Right ventricle myocardium inferior (tissue), 1 donor: Measurements from ENCODE around the gene TMEM181. TPM values are rescaled to one million over a fixed set of nuclear protein-coding genes. Genes with fewer than 3 reads are reported as not detected.
A peak's percentile ranks its signal among the peaks of the same experiment; 100 is the strongest.
"Not testable (repeated sequence)": the region's sequence is repeated elsewhere in the genome, so short reads cannot be mapped to it uniquely, and the experiment has no call there.

Experiments used
- ATAC-seq: fragments of 200-7000 bp; cut with Tn5 transposase; one replicate; pipeline ENCODE4 v1.9.1; 2020; ENCODE audit warnings: mild to moderate bottlenecking, moderate library complexity
- DNase-seq: peaks from one replicate; pipeline ENCODE4 v3.0.0; 2021; ENCODE audit errors: missing footprints
- intact Hi-C: fragments of 100-400 bp; cut with DNase I; formaldehyde crosslinking; loops from one replicate; pipeline ENCODE4 v1.11.0; 2022
- total RNA-seq: library from RNA; stranded (reverse); fragmentation: NEBNext Ultra II Directional; extraction: Animal tissue kit (Norgen Biotek cat#: 25700); gene quantifications from one replicate; pipeline ENCODE4 v1.2.1, GENCODE V29; 2021
- donor health status: DM: no; HTN: yes; CAD: no; lungs with severe emphysema.

TMEM181 gene
- total RNA-seq, 1 donor from 2014 or later = 10.1 TPM

DNA sequence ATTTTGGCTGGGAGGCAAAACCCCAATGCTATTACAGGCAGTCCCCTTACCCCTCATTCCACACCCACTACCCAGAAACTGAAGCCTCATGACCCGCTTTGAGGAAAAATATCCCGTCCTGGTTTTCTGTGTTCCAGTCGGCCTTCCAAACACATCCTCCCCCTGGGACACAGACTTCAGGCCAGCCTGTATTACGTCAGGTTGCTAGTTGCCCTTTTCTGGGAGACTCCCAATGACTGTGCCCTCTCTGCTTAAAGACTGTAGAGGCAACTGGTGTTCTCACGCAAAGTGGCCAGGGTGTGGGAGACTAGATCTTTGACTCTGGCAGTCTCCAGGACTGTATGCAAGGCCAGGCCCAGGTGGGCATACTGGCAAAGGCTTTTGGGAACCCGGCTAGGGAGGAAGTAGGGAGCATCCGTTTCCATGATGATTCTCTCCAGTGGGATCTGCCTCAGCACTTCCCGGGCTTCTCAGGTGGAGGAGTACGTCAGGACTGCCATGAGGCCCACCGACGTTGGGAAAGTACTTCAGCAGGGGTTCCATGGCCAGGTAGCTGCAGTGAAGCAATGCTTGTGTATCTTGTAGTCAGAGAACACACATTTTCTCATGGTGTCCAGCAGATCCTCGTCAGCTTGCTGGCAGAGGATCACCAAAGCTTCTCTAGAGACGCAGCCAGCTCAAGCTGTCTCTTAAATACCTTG is 49.7 kb downstream of the TMEM181 start:
- intact Hi-C loops = no loop called here
- DNase-seq (no peak), ATAC-seq (no peak)

DNA sequence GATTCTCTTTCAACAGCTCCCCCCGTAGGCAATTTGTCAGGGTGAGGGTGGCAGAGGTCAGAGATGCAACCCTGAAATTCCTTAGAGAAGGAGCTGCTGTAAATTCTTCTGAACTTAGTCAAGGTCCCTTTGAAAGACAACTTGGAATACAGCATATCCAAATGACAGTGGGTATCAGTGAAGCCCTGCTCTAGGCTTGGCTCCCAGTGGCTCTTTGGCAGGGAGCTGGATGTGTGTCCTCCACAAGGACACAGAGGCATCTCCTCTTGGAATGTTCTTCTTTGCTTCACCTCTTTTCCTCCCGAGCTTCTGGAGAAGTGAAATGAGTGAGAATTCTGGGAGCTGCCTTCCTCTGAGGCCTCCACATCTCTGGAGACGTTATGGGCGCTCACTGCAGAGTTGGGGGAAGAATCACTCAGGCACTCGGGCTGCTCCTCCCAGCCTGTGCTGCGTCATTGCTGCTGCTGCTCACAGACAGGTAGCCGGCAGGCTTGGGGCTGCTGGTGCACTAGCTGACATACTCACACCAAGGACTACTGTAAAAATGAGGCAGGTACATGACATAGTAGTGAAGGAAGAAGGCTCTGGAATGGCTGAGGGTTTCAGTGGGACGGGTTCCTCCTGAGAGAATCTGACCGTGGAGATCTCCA is 50.6 kb downstream of the TMEM181 start:
- DNase-seq (no peak), ATAC-seq (peak; percentile 69)

DNA sequence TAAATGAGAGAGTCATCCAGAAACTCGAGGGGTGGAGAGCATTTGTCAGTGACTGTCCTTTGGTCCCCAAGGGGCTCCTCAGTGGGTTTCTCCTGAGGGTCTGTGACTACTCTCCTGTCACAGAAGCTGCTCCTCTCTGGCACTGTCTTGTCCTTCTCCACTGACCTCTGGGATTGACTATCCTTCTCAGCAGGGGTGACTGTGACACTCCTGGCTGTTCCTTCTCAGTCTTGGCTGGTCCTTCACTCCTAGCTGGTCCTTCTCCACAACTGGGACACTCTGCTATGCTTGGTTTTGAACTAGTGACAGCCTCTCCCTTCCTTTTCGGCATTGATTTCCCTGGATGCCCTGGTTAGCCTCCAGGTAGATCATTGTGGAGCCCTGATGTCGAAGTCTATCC is 51.1 kb downstream of the TMEM181 start:
- DNase-seq (no peak), ATAC-seq (no peak)

More for the DNA sequence above, 50.6 kb downstream of the TMEM181 start:
- intact Hi-C loops = no loop called here

DNA sequence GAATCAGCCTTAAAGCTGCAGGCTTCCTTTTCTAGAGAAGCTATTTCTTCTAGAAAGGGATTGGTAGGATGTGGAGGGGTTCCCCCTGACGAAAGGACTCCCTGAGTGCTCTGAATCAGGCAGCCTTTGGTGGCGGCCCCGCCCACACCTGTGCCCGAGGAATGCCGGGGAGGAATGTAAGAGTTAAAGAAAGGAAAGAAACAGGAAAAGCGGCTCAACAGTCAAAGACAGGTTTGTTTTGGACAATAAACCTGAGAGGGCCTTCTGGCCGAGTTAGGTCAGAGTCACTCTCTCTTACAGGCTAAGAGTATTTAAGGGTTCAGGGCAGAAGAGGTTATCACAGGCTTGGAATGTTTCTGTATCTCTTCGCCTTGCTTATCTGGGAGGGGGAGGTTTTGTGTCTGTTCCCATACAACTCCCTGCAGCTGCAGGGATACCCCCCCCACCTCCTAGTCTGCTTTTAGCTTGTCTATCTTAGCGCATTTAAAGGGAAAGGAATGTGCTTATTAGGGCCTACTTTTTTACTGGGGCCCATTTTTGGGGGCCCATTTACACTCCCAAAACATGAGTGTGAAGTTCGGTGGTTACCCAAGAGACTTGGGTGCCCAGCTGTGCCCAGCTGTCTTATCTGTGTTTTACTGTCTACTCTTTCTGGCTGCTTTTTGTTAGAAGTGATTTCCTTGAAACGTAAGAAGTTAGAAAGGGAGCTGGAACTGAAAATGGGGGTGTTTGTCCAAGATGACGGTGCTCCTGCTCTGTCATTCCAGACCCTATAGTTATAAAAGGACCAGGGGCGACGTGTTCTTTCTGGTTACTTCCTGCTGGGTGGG is 51.9 kb downstream of the TMEM181 start:
- intact Hi-C loops = no loop called here
- ATAC-seq = no peak
- no peak for DNase-seq

More for the DNA sequence above, 51.1 kb downstream of the TMEM181 start:
- intact Hi-C loops = no loop called here

DNA sequence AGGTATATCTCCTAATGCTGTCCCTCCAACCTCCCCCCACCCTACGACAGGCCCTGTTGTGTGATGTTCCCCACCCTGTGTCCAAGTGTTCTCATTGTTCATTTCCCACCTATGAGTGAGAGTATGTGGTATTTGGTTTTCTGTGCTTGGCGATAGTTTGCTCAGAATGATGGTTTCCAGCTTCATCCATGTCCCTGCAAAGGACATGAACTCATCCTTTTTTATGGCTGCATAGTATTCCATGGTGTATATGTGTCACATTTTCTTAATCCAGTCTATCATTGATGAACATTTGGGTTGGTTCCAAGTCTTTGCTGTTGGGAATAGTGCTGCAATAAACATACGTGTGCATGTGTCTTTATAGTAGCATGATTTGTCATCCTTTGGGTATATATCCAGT is 54.7 kb downstream of the TMEM181 start:
- ATAC-seq, intact Hi-C loops, DNase-seq: not testable (repeated sequence)

DNA sequence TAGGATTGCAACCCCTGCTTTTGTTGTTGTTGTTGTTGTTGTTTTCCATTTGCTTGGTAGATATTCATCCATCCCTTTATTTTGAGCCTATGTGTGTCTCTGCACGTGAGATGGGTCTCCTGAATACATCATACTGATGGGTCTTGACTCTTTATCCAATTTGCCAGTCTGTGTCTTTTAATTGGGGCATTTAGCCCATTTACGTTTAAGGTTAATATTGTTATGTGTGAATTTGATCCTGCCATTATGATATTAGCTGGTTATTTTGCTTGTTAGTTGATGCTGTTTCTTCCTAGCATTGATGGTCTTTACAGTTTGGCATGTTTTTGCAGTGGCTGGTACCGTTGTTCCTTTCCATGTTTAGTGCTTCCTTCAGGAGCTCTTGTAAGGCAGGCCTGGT is 58.4 kb downstream of the TMEM181 start:
- ATAC-seq, DNase-seq, intact Hi-C loops: not testable (repeated sequence)

DNA sequence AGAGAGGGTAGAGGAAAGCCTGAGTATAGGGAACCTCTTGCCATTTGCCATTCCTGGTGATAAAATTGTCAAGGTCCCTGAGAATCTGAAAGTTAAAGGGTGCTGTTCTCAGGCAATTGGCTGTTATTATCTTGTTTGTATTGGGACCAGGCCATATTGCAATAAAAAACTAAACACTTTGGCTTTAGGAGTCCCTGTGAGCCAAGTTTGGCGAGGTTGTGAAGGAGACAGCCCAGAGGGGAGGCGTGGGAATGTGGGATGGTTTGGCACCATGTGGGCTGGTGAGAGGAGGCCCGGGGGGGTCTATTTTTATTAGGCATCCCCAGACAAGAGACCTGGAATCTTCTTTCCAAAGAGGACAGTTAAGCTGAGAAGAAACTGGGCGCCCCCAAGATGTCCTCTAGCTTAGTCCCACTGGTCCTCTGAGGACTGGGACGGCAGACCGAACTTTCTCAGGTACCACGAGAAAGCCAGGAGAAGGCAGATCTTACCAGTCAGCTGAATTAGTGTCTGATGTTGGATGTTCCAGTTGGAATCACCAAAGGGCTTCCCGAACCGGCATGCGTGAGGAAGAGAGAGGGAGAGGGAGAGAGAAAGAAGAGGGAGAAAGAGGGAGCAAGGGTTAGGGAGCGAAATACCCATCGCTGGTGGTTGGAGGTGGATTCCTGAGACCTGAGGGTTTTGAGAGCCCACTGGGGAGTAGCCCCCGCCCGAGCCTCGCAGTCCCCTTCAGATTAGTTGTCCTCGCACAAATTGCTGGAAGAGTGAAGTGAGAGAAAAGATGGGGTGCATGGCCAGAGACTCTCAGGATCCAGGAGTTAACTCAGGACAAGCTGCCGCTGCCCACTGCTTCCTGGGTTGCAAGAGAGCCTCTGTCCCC is 60.3 kb downstream of the TMEM181 start:
- ATAC-seq (no peak), DNase-seq (no peak)

DNA sequence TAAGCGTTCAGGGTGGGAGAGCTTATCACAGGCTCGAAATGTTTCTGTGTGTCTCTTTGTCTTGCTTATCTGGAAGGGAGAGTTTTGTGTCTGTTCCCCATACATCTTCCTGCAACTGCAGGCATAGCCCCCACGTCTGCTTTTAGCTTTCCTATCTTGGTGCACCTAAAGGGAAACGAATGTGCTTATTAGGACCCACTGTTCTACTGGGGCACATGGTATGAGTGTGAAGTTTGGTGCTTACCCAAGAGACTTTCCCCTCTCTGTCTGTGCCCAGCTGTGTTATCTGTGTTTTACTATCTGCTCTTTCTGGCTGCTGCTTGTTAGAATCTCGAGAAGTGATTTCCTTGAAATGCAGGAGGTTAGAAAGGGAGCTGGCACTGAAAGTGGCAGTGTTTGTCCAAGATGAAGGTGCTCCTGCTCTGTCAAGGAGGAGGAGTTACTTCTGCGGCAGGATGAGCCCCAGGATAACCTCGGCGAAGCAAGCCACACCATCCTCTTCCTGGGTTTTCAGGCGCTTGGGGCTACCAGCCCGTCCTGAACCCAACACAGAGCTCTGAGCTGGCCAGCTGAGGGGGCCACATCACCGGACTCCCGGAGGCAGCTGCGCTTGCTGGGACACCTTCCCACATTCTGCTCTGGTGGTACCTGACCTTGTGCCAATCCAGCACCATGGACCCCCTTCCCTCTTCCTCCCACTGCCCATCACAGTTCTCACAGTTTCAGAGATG is 61.2 kb downstream of the TMEM181 start:
- intact Hi-C loops = no loop called here
- DNase-seq (no peak), ATAC-seq (no peak)

More for the DNA sequence above, 60.3 kb downstream of the TMEM181 start:
- intact Hi-C loops = no loop called here

DNA sequence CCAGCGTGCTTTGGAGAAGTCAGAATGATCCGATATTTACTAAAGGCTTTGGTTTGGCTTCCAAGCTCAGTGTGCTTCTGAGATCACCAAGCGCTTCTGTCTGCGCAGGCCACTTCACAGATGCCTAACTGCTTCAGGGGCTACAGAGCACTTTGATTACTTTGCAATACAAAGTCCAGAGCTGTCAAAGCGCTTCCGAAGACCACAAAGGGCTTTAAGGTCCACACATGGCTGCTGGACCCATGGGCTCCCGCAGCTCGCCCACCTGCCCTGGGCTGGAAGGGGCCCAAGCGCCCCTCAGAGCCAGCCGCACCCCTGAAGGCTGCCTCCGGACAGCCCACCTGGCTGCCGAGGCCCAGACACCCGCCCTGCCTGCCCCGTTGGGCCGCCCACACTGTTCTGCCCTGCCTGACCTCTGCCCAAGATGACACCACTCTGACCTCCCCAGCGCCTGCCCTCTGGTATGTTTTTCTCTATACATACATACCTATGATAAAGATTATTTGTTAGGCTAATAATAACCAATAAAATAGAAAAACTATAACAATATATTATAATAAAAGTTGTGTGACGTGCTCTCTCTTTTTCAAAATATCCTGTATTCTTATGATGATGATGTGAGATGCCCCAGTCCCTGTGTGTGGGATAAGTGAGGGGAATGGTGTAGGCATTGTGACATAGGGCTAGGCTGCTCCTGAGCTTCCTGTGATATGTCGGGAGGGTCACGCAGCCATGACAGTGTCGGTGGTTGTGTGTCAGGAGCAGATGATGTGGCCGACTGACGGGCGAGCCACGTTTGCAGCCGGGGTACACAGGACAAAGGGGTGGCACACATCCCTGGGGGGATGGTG is 62.0 kb downstream of the TMEM181 start:
- intact Hi-C loops = no loop called here
- DNase-seq = no peak
- no peak for ATAC-seq

DNA sequence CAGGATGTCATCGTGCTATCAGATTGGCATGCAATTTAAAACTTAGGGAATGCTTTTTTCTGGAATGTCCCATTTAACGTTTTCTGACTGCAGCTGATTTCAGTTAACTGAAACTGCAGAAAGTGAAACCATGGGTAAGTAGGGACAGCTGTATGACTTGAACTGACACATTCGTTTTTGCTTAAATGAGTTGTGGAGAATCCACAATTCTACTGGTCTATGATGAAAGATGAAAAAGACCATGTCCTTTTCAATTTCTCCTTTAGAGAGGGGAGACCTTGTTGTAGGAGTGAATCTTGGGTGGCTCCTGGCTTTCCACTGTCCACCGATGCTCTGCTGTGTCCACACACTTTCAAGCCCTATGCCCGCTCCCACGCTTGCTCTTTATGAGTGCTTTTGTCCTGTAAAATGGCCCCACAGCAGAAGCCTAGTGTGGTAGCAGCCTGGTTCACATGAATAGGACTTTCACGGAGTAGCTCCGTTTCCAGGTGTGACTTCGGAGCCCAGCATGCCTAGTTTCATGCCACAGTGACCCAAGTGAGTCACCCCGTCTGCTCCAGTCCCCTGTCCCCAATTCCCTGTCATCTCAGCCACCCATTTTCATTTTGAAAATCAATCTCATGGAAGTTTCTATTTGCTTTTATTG is 62.8 kb downstream of the TMEM181 start:
- no peak for DNase-seq
- ATAC-seq = no peak
- intact Hi-C loops = no loop called here

DNA sequence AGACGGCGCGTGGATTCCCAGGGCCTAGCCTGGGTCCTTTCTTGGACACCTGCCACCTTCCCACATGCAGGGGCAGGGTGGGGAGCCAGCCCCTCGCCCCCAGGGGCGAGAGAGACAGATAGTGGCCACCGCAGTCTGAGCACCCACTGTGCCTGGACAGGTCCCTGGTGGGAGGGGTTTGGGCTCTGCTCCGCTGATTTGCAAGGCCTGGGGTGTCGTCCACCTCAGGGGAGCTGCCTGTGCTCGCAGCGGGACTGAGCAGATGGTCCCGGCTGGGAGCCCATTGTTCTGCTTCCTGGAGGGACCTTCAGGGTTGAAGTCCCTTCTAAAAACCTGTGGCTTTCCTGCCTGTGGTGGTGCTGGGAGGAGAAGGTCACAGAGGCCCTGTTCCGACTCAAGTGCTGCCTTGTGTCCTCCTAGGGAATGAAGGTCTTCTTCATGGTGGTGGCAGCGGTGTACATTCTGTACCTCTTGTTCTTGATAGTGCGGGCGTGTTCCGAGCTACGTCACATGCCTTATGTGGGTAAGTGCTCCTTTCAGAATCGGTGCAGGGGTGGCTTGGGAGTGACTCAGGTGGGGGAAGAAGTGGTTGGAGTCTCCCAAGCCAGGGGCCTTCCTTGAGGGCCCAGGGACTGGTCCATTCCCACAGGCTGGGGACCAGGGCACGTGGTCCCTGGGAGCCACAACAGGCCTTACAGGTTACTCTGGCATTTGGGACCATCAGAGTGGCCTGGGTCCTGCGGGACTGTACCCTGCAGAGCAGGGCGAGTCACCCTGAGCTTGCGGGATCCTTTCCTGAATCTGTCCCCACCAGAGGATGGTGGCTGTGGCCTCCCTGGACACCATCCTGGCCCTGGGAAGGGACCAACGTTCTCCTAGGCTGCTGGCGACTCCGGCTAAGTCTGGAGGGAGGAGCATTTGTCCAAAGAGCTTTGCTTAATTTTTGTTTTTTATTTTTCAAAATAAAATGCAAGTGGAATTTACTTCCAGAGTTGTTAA is 65.1 kb downstream of the TMEM181 start:
- ATAC-seq (no peak), DNase-seq (no peak)
- intact Hi-C loops = no loop called here

DNA sequence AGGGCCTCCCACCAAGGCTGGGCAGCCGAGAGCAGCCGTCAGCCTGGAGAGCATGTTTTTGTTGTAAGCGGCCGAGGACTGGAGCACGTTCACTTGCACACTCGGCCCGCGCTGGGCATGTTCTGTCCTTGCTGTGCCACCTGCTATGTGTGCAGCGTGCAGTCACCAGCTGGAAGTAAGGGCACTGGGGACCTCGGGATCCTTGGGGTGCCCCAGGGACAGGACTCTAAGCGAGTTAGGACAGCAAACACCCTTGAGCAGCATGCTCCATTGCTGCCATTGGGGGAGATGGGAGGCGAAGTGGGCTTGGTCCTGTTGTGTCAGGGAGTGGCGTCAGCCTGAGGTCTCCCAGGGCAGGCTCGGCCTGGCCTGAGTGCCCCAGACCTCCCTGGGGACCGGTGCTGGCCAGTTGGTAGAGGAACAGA is 66.0 kb downstream of the TMEM181 start:
- intact Hi-C loops = no loop called here

DNA sequence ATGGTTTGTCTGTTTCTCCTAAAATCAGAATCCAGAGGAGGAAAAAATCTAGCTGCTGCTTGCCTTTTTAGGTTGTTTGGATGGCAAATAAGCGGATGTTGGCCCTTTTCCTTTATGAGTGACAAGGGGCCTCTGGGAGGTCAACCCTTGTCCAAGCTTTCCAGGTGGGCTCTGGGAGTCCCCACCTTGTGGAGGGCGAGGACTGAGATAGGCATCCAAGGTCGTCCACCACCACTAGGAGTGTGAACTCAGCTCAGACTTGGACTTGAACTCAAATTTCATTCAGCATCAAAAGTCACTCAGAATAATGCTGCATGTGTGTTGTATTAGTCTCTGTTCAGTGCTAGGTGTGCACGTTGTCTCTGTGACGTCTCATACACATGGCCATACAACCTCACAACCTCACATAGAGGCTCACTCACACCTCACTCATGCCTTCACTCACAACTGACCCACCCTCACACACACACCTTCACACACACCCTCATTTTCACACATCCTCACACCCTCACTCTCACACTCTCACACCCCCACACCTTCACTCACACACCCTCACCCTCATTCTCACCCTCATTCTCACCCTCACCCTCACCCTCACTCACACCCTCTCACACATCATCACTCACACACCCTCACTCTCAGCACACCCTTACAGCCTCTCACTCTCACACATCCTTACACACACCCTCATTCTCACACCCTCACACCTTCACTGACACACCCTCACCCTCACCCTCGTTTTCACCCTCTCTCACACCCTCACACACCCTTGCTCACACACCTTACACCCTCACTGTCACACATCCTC is 66.7 kb downstream of the TMEM181 start:
- DNase-seq = no peak
- intact Hi-C loops = no loop called here
- ATAC-seq = no peak

More for the DNA sequence above, 66.0 kb downstream of the TMEM181 start:
- ATAC-seq (no peak), DNase-seq (no peak)

DNA sequence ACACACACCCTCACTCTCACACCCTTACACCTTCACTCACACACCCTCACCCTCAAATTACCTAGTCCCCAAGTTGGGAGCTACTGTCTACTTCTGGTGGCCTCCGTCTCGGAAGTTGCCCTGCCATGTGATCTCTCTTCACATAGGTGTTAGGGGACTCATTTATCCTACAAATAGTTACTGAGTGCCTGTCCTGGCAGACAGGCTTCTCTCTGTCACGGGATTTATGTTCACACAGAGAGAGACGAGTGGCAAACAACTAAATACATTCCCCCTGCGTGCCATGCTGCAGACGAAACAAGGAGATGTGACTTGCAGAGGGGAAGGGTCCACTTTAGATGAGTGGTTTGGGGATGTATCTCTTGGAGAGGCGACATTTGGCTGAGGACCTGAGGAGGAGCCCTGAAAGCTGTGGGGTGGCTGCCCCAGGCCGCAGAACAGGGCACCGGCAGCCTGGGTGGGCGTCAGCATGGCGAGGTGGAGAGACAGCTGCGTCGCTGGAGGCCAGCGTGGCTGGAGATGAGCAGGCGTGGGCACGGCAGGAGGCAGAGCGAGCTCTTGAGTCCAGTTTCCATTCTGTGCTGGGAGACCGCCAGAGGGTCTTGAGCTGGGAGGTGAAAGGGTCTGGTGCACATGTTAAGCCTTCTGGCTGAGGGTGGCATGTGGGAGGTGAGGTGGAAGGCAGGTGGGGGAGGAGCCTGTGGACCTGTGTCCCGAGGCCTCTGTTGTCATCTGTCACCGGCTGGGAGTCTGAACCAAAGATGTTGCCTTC is 67.5 kb downstream of the TMEM181 start:
- no peak for ATAC-seq
- intact Hi-C loops = no loop called here
- no peak for DNase-seq
